HepG2 (cell line): ENCODE measurements around the gene MXD1. TPM values are rescaled to one million over a fixed set of nuclear protein-coding genes. Genes with fewer than 3 reads are reported as not detected.

Experiments
- CBX1 ChIP-seq: IDR thresholded peaks from one replicate; pipeline ENCODE4 v1.6.1; 2016; ENCODE audit warnings: antibody characterized with exemption, low read depth
- FOXA1 ChIP-seq, 2 experiments: fragments of 450-650 bp in 1 of 2; sonication (generic) in 1 of 2; formaldehyde crosslinking in 1 of 2; IDR thresholded peaks; 2 replicates each; pipeline versions ENCODE4 v1.4.0 to v1.6.1; 2016 to 2020; ENCODE audit warnings: missing genetic modification reagents in 1 of 2
- HNRNPL ChIP-seq: fragments of 200-400 bp; formaldehyde crosslinking; IDR thresholded peaks from 2 replicates; pipeline ENCODE4 v1.6.1; 2017; ENCODE audit warnings: mild to moderate bottlenecking, low read depth, low read length
- HNRNPLL ChIP-seq: fragments of 200-400 bp; formaldehyde crosslinking; IDR thresholded peaks from 2 replicates; pipeline ENCODE4 v1.6.1; 2017; ENCODE audit warnings: mild to moderate bottlenecking, low read depth, low read length; ENCODE audit not compliant: poor library complexity, severe bottlenecking
- KLF15 ChIP-seq: sonication (generic); formaldehyde crosslinking; IDR thresholded peaks from 2 replicates; pipeline ENCODE4 v1.8.1; 2023; ENCODE audit warnings: borderline replicate concordance, mild to moderate bottlenecking, inconsistent platforms, missing genetic modification reagents, mixed read lengths
- MIER2 ChIP-seq: IDR thresholded peaks from 2 replicates; pipeline ENCODE4 v1.6.1; 2016; ENCODE audit warnings: missing biosample characterization, missing genetic modification reagents
- NFATC3 ChIP-seq: sonication (generic); formaldehyde crosslinking; IDR thresholded peaks from 2 replicates; pipeline ENCODE4 v1.5.1; 2020; ENCODE audit warnings: mild to moderate bottlenecking, missing genetic modification reagents
- PAX8 ChIP-seq: sonication (generic); formaldehyde crosslinking; IDR thresholded peaks from 2 replicates; pipeline ENCODE4 v1.8.0; 2022; ENCODE audit warnings: mild to moderate bottlenecking, missing genetic modification reagents, borderline replicate concordance
- POLR2AphosphoS5 ChIP-seq: IDR thresholded peaks from 2 replicates; pipeline ENCODE4 v1.6.1; 2012; ENCODE audit warnings: low read depth, low read length
- RELA ChIP-seq: sonication (generic); formaldehyde crosslinking; IDR thresholded peaks from 2 replicates; pipeline ENCODE4 v1.4.0; 2020; ENCODE audit warnings: missing genetic modification reagents
- SOX13 ChIP-seq, 3 experiments: fragments of 450-650 bp in 1 of 3; sonication (generic) in 1 of 3; formaldehyde crosslinking in 1 of 3; IDR thresholded peaks in 2 of 3; conservative IDR thresholded peaks in 1 of 3; 2 replicates each; pipeline versions ENCODE4 v1.5.0 to v1.6.1; 2016 to 2020; ENCODE audit warnings: antibody characterized with exemption in 1 of 3, mild to moderate bottlenecking in 1 of 3, missing compliant biosample characterization in 1 of 3, missing genetic modification reagents in 1 of 3, moderate library complexity in 1 of 3
- STAG1 ChIP-seq: sonication (generic); formaldehyde crosslinking; IDR thresholded peaks from 2 replicates; pipeline ENCODE4 v1.4.0; 2020; ENCODE audit warnings: missing genetic modification reagents
- ZBTB20 ChIP-seq: sonication (generic); formaldehyde crosslinking; IDR thresholded peaks from 2 replicates; pipeline ENCODE4 v1.8.1; 2023; ENCODE audit warnings: missing genetic modification reagents, low read depth, mild to moderate bottlenecking, borderline replicate concordance
- ZNF12 ChIP-seq: sonication (generic); formaldehyde crosslinking; IDR thresholded peaks from 2 replicates; pipeline ENCODE4 v1.5.0; 2020; ENCODE audit warnings: missing genetic modification reagents
- ZNF629 ChIP-seq: sonication (generic); formaldehyde crosslinking; conservative IDR thresholded peaks from 2 replicates; pipeline ENCODE4 v1.5.0; 2020; ENCODE audit warnings: missing genetic modification reagents
- ZNF720 ChIP-seq: sonication (generic); formaldehyde crosslinking; IDR thresholded peaks from 2 replicates; pipeline ENCODE4 v1.4.0; 2020; ENCODE audit warnings: missing genetic modification reagents
- polyA plus RNA-seq, 8 experiments: library from polyadenylated mRNA; depleted of rRNA in 3 of 8; stranded (reverse) in 7 of 8; unstranded in 1 of 8; fragments of >200 nt; fragmentation: Illumina TruSeq in 4 of 8; extraction: Trizol in 4 of 8; gene quantifications; 2 replicates each; pipeline versions ENCODE4 v1.2.1 to v1.2.3, GENCODE V29; 2011 to 2016; ENCODE audit warnings: low read depth in 4 of 8, missing spikeins in 1 of 8, mixed read lengths in 1 of 8; ENCODE audit not compliant: insufficient read depth in 1 of 8
- total RNA-seq, 5 experiments: library from RNA; depleted of rRNA; stranded (reverse); fragments of >200 nt; fragmentation: Illumina TruSeq; extraction: Trizol; gene quantifications; 2 replicates each; pipeline ENCODE4 v1.2.3, GENCODE V29; 2016; ENCODE audit warnings: low read depth in 1 of 5
- TF ChIP-seq, protein P1 (sequence below): sonication (generic); formaldehyde crosslinking; IDR thresholded peaks from 2 replicates; pipeline ENCODE4 v1.5.0; 2020; ENCODE audit warnings: missing genetic modification reagents
- TF ChIP-seq, protein P2 (sequence below): sonication (generic); formaldehyde crosslinking; IDR thresholded peaks from 2 replicates; pipeline ENCODE4 v1.5.1; 2020; ENCODE audit warnings: missing genetic modification reagents, mild to moderate bottlenecking, borderline replicate concordance
- TF ChIP-seq, protein P3 (sequence below): sonication (generic); formaldehyde crosslinking; IDR thresholded peaks from 2 replicates; pipeline ENCODE4 v1.4.0; 2020; ENCODE audit warnings: mild to moderate bottlenecking, missing genetic modification reagents, borderline replicate concordance
- TF ChIP-seq, protein P4 (sequence below): sonication (generic); formaldehyde crosslinking; IDR thresholded peaks from 2 replicates; pipeline ENCODE4 v1.5.0; 2020; ENCODE audit warnings: mild to moderate bottlenecking, missing genetic modification reagents, borderline replicate concordance

MXD1 gene
- total and polyA plus RNA-seq, 2 of the 13 experiments (the other 11 are each of a cell fraction or from before 2014, with no cell fraction given) = 6.4 to 14.9 TPM

DNA sequence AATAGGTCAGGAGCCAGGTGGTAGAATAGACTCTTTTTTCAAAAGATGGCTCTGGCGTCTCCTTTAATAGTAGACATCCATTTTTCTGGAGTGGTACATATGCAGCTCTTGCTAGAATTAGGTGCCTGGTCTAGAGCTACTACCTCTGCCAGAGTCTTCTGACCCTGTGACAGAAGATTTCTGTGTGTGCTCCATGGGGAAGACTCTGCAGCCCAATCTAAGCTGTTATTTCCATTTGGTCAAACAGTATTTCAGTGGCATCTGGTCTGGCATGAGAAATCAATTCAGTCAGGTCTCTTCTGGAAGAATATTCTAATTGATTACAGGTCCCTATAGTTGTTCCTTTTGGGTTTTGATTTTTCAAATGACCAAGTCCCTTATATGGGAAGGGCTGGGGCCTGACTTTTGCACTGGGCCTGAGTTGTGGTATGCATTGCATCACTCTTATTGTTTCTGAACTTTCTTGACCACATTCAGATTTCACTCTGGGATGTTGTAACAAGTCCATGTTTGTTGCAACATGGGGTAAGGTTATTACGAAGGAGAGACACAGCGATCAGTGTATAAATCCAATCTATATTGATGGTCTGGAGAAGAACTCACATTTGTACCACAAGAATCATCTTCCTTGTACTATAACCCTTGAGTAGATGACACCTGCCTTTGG lies 12.1 kb downstream of the MXD1 start (continued):
- no peak for TF ChIP-seq HNRNPL
- no peak for TF ChIP-seq ZNF720 (CRISPR knock-in tag)
- TF ChIP-seq, protein P1, sequence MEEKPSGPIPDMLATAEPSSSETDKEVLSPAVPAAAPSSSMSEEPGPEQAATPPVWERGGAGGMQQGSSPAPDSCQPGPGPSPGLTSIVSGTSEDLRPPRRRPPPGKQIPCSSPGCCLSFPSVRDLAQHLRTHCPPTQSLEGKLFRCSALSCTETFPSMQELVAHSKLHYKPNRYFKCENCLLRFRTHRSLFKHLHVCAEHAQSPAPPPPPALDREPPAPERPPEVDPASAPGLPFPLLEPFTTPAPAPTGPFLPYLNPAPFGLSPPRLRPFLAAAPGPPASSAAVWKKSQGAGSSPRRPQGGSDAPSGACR = peak; percentile 40; the same call in 1 of the 2 replicates
- no peak for TF ChIP-seq NFATC3 (CRISPR knock-in tag)
- TF ChIP-seq, protein P2, sequence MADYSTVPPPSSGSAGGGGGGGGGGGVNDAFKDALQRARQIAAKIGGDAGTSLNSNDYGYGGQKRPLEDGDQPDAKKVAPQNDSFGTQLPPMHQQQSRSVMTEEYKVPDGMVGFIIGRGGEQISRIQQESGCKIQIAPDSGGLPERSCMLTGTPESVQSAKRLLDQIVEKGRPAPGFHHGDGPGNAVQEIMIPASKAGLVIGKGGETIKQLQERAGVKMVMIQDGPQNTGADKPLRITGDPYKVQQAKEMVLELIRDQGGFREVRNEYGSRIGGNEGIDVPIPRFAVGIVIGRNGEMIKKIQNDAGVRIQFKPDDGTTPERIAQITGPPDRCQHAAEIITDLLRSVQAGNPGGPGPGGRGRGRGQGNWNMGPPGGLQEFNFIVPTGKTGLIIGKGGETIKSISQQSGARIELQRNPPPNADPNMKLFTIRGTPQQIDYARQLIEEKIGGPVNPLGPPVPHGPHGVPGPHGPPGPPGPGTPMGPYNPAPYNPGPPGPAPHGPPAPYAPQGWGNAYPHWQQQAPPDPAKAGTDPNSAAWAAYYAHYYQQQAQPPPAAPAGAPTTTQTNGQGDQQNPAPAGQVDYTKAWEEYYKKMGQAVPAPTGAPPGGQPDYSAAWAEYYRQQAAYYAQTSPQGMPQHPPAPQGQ (CRISPR knock-in tag) = no peak
- TF ChIP-seq SOX13 (IDR thresholded peaks at IDR 0.05) = peak; percentile 81; the same call in 1 of the 2 replicates
- peak in 1 of 2 experiments; percentile 95; a peak in 2 of 4 replicates for TF ChIP-seq SOX13 (CRISPR knock-in tag; conservative IDR thresholded peaks at IDR 0.05 in 1 of 2, IDR thresholded peaks at IDR 0.05 in 1 of 2)
- no peak for TF ChIP-seq HNRNPLL
- TF ChIP-seq RELA (CRISPR knock-in tag) = no peak
- TF ChIP-seq PAX8 (CRISPR knock-in tag) = no peak
- TF ChIP-seq CBX1 = no peak
- TF ChIP-seq, protein P3, sequence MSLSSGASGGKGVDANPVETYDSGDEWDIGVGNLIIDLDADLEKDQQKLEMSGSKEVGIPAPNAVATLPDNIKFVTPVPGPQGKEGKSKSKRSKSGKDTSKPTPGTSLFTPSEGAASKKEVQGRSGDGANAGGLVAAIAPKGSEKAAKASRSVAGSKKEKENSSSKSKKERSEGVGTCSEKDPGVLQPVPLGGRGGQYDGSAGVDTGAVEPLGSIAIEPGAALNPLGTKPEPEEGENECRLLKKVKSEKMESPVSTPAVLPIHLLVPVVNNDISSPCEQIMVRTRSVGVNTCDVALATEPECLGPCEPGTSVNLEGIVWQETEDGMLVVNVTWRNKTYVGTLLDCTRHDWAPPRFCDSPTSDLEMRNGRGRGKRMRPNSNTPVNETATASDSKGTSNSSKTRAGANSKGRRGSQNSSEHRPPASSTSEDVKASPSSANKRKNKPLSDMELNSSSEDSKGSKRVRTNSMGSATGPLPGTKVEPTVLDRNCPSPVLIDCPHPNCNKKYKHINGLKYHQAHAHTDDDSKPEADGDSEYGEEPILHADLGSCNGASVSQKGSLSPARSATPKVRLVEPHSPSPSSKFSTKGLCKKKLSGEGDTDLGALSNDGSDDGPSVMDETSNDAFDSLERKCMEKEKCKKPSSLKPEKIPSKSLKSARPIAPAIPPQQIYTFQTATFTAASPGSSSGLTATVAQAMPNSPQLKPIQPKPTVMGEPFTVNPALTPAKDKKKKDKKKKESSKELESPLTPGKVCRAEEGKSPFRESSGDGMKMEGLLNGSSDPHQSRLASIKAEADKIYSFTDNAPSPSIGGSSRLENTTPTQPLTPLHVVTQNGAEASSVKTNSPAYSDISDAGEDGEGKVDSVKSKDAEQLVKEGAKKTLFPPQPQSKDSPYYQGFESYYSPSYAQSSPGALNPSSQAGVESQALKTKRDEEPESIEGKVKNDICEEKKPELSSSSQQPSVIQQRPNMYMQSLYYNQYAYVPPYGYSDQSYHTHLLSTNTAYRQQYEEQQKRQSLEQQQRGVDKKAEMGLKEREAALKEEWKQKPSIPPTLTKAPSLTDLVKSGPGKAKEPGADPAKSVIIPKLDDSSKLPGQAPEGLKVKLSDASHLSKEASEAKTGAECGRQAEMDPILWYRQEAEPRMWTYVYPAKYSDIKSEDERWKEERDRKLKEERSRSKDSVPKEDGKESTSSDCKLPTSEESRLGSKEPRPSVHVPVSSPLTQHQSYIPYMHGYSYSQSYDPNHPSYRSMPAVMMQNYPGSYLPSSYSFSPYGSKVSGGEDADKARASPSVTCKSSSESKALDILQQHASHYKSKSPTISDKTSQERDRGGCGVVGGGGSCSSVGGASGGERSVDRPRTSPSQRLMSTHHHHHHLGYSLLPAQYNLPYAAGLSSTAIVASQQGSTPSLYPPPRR (CRISPR knock-in tag) = no peak
- TF ChIP-seq FOXA1 (IDR thresholded peaks at IDR 0.05) = no peak
- TF ChIP-seq FOXA1 (CRISPR knock-in tag; IDR thresholded peaks at IDR 0.05) = peak; percentile 72
- TF ChIP-seq ZNF12 (CRISPR knock-in tag) = peak; percentile 83; the same call in 1 of the 2 replicates
- TF ChIP-seq, protein P4, sequence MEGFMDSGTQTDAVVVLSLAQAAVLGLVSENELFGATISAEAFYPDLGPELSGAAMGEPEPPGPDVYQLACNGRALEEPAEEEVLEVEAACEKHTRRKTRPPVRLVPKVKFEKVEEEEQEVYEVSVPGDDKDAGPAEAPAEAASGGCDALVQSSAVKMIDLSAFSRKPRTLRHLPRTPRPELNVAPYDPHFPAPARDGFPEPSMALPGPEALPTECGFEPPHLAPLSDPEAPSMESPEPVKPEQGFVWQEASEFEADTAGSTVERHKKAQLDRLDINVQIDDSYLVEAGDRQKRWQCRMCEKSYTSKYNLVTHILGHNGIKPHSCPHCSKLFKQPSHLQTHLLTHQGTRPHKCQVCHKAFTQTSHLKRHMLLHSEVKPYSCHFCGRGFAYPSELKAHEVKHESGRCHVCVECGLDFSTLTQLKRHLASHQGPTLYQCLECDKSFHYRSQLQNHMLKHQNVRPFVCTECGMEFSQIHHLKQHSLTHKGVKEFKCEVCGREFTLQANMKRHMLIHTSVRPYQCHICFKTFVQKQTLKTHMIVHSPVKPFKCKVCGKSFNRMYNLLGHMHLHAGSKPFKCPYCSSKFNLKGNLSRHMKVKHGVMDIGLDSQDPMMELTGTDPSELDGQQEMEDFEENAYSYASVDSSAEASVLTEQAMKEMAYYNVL = no peak
- TF ChIP-seq MIER2 (CRISPR knock-in tag) = no peak
- TF ChIP-seq STAG1 (CRISPR knock-in tag) = no peak
- TF ChIP-seq ZNF629 (CRISPR knock-in tag) = no peak
- no peak for TF ChIP-seq POLR2AphosphoS5
- TF ChIP-seq KLF15 = no peak
- no peak for TF ChIP-seq ZBTB20 (CRISPR knock-in tag)
